Left renal cortex interstitium (tissue), 4 donors: ENCODE measurements around the gene OR4D10. TPM values are rescaled to one million over a fixed set of nuclear protein-coding genes. Genes with fewer than 3 reads are reported as not detected.

ENCODE experiments used
- DNase-seq, 4 donors: peaks; one replicate each; pipeline ENCODE4 v3.0.0-alpha.2; 2013; ENCODE audit warnings: low read depth in 4 of 4, low spot score in 2 of 4, missing footprints in 1 of 4
- polyA plus RNA-seq, 4 donors: library from polyadenylated mRNA; unstranded; fragments of 120-200 nt; gene quantifications; one replicate each; pipeline ENCODE4 v1.2.1, GENCODE V29; 2013; ENCODE audit not compliant: insufficient read length in 4 of 4

Gene OR4D10
- polyA plus RNA-seq, 4 donors, result not detected

DNA sequence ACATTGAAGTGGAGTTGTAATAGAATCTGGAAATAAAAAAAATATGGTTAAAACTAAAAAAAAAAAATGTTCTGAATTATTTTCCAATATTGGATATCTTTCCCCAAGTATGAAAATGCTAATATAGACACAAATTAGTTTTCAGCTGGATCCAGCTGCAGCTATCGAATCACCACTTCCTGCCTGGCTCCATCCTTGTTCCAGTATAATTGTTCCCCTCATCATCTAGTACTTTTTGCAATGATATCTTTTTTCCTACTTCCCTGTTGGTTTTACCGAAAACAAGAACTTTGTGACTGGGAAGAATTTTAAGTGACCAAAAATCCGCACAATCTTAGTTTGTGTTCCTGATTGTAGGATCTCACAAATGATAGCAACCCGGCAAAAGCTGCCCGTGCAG is 47.6 kb downstream of the OR4D10 start:
- DNase-seq, result no peak

DNA sequence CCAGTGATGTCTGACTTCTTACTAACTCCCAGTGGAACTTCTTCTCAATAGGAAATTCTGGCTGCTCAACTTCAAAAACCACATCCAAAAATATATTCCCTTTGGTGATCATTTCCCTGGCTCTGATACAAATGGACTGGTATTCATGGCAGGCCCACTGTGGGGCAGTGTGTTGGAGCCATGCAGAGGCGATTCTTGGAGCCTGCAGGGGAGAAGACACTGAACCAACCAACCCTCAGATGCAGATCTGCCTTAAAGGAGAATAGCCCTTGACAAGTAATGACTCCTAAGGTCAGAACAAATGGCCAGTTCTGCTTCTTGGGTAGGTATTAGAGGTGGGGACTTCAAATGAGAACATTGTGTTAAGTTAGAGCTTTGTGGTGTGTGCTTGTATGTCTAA is 50.4 kb downstream of the OR4D10 start:
- no peak for DNase-seq

DNA sequence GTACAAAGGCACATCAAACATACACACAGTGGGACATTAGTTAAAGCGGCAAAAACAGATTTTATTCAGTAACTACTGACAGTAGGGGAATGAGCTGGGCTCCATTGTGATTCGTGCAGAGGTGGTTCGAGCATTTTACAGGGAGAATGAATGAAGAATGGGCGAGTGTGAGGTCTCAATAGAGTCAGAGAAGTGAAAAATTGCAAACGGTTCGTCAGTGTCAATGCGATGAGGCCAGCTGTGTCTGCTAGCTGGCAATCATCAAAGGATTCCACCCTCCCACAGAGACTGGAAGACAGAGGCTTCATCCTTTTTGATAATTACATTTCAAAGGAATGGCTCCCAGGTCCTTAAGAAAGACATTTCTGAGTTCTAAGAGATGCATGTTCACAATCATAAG is 55.6 kb downstream of the OR4D10 start:
- DNase-seq, result no peak

Other genes with a start within 250 kb of the OR4D10 start
- gene OR5AN1, start 114.4 kb upstream of the OR4D10 start, polyA plus RNA-seq, result not detected
- under 1 TPM in 3 of 4 donors, not detected in 1; 0.03 to 0.04 (median 0.03) TPM for gene OR5A2, start 46.9 kb upstream of the OR4D10 start, polyA plus RNA-seq
- under 1 TPM in 2 of 4 donors, not detected in 2; 0.03 to 0.05 TPM for gene OR5A1, start 36.8 kb upstream of the OR4D10 start, polyA plus RNA-seq
- not detected for gene OR4D6, start 16.4 kb upstream of the OR4D10 start, polyA plus RNA-seq
- gene OR4D11, start 30.3 kb downstream of the OR4D10 start, polyA plus RNA-seq, result not detected
- under 1 TPM in 3 of 4 donors, not detected in 1; 0.03 to 0.11 (median 0.04) TPM for gene OR4D9, start 38.2 kb downstream of the OR4D10 start, polyA plus RNA-seq
- 10 to 100 TPM; 47.3 to 58.7 (median 52.2) TPM for gene OSBP, start 142.5 kb downstream of the OR4D10 start, polyA plus RNA-seq
- gene PATL1, start 195.7 kb downstream of the OR4D10 start, polyA plus RNA-seq, result 10 to 100 TPM; 29.7 to 52.5 (median 46.3) TPM
- not detected for gene OR10V1, start 240.5 kb downstream of the OR4D10 start, polyA plus RNA-seq